HepG2 (cell line): ENCODE results near the gene COL9A3. TPM values are rescaled to one million over a fixed set of nuclear protein-coding genes. Genes with fewer than 3 reads are reported as not detected.

ENCODE experiments used
- FOXA3 ChIP-seq: IDR thresholded peaks from 2 replicates; pipeline ENCODE4 v1.6.1; 2016; ENCODE audit warnings: missing genetic modification reagents, missing compliant biosample characterization
- GABPA ChIP-seq, 2 experiments: IDR thresholded peaks; 2 replicates each; pipeline ENCODE4 v1.6.1; 2011 to 2016; ENCODE audit warnings: low read depth in 2 of 2, low read length in 1 of 2, missing biosample characterization in 1 of 2, missing genetic modification characterization in 1 of 2
- GATAD2A ChIP-seq: IDR thresholded peaks from 2 replicates; pipeline ENCODE4 v1.6.1; 2016
- GZF1 ChIP-seq: sonication (generic); formaldehyde crosslinking; IDR thresholded peaks from 2 replicates; pipeline ENCODE4 v1.5.1; 2020; ENCODE audit warnings: mild to moderate bottlenecking, missing genetic modification reagents
- HNRNPUL1 ChIP-seq: fragments of 200-400 bp; formaldehyde crosslinking; IDR thresholded peaks from 2 replicates; pipeline ENCODE4 v1.6.1; 2017; ENCODE audit warnings: low read depth, mild to moderate bottlenecking, low read length, moderate library complexity
- KLF13 ChIP-seq: sonication (generic); formaldehyde crosslinking; IDR thresholded peaks from 2 replicates; pipeline ENCODE4 v1.4.0; 2020; ENCODE audit warnings: mild to moderate bottlenecking, missing genetic modification reagents
- MEF2D ChIP-seq: sonication (generic); formaldehyde crosslinking; IDR thresholded peaks from 2 replicates; pipeline ENCODE4 v1.5.1; 2020; ENCODE audit warnings: mild to moderate bottlenecking, missing genetic modification reagents
- MTF1 ChIP-seq: sonication (generic); formaldehyde crosslinking; IDR thresholded peaks from 2 replicates; pipeline ENCODE4 v1.5.0; 2020; ENCODE audit warnings: missing genetic modification reagents
- PHB2 ChIP-seq: fragments of 450-650 bp; IDR thresholded peaks from 2 replicates; pipeline ENCODE4 v1.6.1; 2018; ENCODE audit not compliant: partially characterized antibody
- SAP130 ChIP-seq: IDR thresholded peaks from 2 replicates; pipeline ENCODE4 v1.6.1; 2016; ENCODE audit warnings: low read depth
- SKI ChIP-seq: fragments of 450-650 bp; IDR thresholded peaks from one replicate; pipeline ENCODE4 v1.6.1; 2018; ENCODE audit warnings: mild to moderate bottlenecking; ENCODE audit not compliant: partially characterized antibody
- SP1 ChIP-seq, 2 experiments: fragments of 450-650 bp in 1 of 2; sonication (generic) in 1 of 2; formaldehyde crosslinking in 1 of 2; IDR thresholded peaks; 2 replicates each; pipeline versions ENCODE4 v1.4.0 to v1.6.1; 2016 to 2020; ENCODE audit warnings: missing genetic modification reagents in 1 of 2
- TBX2 ChIP-seq: sonication (generic); formaldehyde crosslinking; IDR thresholded peaks from 2 replicates; pipeline ENCODE4 v1.5.0; 2020; ENCODE audit warnings: missing genetic modification reagents, mild to moderate bottlenecking, borderline replicate concordance
- TEAD2 ChIP-seq: sonication (generic); formaldehyde crosslinking; IDR thresholded peaks from 2 replicates; pipeline ENCODE4 v1.9.0; 2021; ENCODE audit warnings: missing genetic modification reagents
- ZMYM4 ChIP-seq: sonication (generic); formaldehyde crosslinking; IDR thresholded peaks from 2 replicates; pipeline ENCODE4 v1.8.1; 2023; ENCODE audit warnings: mild to moderate bottlenecking, missing genetic modification reagents
- ZNF484 ChIP-seq: sonication (generic); formaldehyde crosslinking; IDR thresholded peaks from 2 replicates; pipeline ENCODE4 v1.5.1; 2020; ENCODE audit warnings: mild to moderate bottlenecking, low read depth, missing genetic modification reagents, borderline replicate concordance
- ZNF614 ChIP-seq: IDR thresholded peaks from 2 replicates; pipeline ENCODE4 v1.6.1; 2018; ENCODE audit warnings: missing biosample characterization, missing genetic modification reagents, inconsistent platforms, borderline replicate concordance
- ZZZ3 ChIP-seq: sonication (generic); formaldehyde crosslinking; IDR thresholded peaks from 2 replicates; pipeline ENCODE4 v1.4.0; 2020; ENCODE audit warnings: missing genetic modification reagents, mild to moderate bottlenecking, borderline replicate concordance
- polyA plus RNA-seq, 8 experiments: library from polyadenylated mRNA; depleted of rRNA in 3 of 8; stranded (reverse) in 7 of 8; unstranded in 1 of 8; fragments of >200 nt; fragmentation: Illumina TruSeq in 4 of 8; extraction: Trizol in 4 of 8; gene quantifications; 2 replicates each; pipeline versions ENCODE4 v1.2.1 to v1.2.3, GENCODE V29; 2011 to 2016; ENCODE audit warnings: low read depth in 4 of 8, missing spikeins in 1 of 8, mixed read lengths in 1 of 8; ENCODE audit not compliant: insufficient read depth in 1 of 8
- total RNA-seq, 5 experiments: library from RNA; depleted of rRNA; stranded (reverse); fragments of >200 nt; fragmentation: Illumina TruSeq; extraction: Trizol; gene quantifications; 2 replicates each; pipeline ENCODE4 v1.2.3, GENCODE V29; 2016; ENCODE audit warnings: low read depth in 1 of 5
- TF ChIP-seq, protein P1 (sequence below): sonication (generic); formaldehyde crosslinking; IDR thresholded peaks from 2 replicates; pipeline ENCODE4 v1.5.1; 2020; ENCODE audit warnings: missing genetic modification reagents, mild to moderate bottlenecking, borderline replicate concordance
- TF ChIP-seq, protein P2 (sequence below): fragments of 450-650 bp; IDR thresholded peaks from 2 replicates; pipeline ENCODE4 v1.6.1; 2017
- TF ChIP-seq, protein P3 (sequence below): sonication (generic); formaldehyde crosslinking; conservative IDR thresholded peaks from 2 replicates; pipeline ENCODE4 v1.4.0; 2020; ENCODE audit warnings: missing genetic modification reagents
- TF ChIP-seq, protein P4 (sequence below): sonication (generic); formaldehyde crosslinking; IDR thresholded peaks from 2 replicates; pipeline ENCODE4; 2020; ENCODE audit warnings: missing genetic modification reagents, mild to moderate bottlenecking, borderline replicate concordance
- TF ChIP-seq, protein P5 (sequence below): sonication (generic); formaldehyde crosslinking; IDR thresholded peaks from 2 replicates; pipeline ENCODE4 v1.8.1; 2023; ENCODE audit warnings: missing genetic modification reagents, mild to moderate bottlenecking, borderline replicate concordance

COL9A3 gene
- total and polyA plus RNA-seq, 2 of the 13 experiments (the other 11 are each of a cell fraction or from before 2014, with no cell fraction given): 155 to 204 TPM

DNA sequence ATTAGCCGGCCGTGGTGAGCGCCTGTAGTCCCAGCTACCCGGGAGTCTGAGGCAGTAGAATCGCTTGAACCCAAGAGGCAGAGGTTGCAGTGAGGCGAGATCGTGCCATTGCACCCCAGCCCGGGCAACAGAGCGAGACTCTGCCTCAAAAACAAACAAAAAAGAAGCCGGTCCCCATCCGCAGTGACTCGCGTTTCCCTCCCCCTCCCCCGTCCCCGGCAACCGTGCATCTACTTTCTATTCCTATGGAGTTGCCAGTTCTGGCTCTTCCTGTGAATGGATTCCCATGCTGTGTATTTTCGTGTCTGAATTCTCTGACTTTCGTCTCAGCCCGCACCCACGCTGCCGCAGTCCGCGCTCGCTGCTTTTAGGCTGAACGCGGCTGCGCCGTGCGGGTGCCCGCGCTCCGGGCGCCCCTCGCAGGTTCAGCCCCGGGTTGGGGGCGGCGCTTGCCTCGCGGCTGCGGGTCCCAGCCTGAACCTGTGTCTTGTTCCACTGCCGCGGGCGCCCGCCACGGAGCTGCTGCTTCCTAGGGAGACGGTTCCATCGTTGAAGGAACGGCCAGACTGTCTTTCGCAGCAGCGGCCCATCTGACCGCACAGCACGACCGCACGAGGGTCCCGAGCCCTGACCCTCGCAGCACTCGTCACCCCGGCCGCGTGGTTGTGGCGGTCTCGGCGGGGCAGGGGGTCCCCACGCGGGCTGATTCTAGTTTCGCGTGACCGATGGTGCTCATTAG, 21.7 kb upstream of the COL9A3 start (continued):
- TF ChIP-seq, protein P1, sequence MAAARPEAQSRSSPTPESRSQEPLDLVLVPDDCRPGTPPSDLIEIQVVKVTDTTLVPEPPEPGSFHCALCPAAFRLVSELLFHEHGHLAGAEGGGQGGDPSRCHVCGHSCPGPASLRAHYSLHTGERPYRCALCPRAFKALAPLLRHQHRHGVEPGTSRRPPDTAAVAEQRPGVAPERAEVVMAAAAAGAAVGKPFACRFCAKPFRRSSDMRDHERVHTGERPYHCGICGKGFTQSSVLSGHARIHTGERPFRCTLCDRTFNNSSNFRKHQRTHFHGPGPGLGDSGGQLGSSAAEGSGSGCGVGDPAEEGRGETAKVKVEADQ (CRISPR knock-in tag): no peak; the same call in 1 of the 2 replicates
- TF ChIP-seq SKI: peak; percentile 8
- no peak for TF ChIP-seq GATAD2A (CRISPR knock-in tag)
- peak; percentile 20 for TF ChIP-seq FOXA3 (CRISPR knock-in tag)
- TF ChIP-seq ZNF614 (CRISPR knock-in tag): no peak
- TF ChIP-seq KLF13 (CRISPR knock-in tag): no peak; the same call in 1 of the 2 replicates
- peak; percentile 76 for TF ChIP-seq SAP130 (CRISPR knock-in tag)
- peak; percentile 23; the same call in 1 of the 2 replicates for TF ChIP-seq GZF1 (CRISPR knock-in tag)
- TF ChIP-seq, protein P2, sequence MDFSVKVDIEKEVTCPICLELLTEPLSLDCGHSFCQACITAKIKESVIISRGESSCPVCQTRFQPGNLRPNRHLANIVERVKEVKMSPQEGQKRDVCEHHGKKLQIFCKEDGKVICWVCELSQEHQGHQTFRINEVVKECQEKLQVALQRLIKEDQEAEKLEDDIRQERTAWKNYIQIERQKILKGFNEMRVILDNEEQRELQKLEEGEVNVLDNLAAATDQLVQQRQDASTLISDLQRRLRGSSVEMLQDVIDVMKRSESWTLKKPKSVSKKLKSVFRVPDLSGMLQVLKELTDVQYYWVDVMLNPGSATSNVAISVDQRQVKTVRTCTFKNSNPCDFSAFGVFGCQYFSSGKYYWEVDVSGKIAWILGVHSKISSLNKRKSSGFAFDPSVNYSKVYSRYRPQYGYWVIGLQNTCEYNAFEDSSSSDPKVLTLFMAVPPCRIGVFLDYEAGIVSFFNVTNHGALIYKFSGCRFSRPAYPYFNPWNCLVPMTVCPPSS: no peak
- TF ChIP-seq, protein P3, sequence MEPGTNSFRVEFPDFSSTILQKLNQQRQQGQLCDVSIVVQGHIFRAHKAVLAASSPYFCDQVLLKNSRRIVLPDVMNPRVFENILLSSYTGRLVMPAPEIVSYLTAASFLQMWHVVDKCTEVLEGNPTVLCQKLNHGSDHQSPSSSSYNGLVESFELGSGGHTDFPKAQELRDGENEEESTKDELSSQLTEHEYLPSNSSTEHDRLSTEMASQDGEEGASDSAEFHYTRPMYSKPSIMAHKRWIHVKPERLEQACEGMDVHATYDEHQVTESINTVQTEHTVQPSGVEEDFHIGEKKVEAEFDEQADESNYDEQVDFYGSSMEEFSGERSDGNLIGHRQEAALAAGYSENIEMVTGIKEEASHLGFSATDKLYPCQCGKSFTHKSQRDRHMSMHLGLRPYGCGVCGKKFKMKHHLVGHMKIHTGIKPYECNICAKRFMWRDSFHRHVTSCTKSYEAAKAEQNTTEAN (CRISPR knock-in tag): peak; percentile 55
- TF ChIP-seq TBX2 (CRISPR knock-in tag): peak; percentile 79
- no peak for TF ChIP-seq PHB2
- no peak; the same call in 1 of the 2 replicates for TF ChIP-seq ZNF484
- TF ChIP-seq, protein P4, sequence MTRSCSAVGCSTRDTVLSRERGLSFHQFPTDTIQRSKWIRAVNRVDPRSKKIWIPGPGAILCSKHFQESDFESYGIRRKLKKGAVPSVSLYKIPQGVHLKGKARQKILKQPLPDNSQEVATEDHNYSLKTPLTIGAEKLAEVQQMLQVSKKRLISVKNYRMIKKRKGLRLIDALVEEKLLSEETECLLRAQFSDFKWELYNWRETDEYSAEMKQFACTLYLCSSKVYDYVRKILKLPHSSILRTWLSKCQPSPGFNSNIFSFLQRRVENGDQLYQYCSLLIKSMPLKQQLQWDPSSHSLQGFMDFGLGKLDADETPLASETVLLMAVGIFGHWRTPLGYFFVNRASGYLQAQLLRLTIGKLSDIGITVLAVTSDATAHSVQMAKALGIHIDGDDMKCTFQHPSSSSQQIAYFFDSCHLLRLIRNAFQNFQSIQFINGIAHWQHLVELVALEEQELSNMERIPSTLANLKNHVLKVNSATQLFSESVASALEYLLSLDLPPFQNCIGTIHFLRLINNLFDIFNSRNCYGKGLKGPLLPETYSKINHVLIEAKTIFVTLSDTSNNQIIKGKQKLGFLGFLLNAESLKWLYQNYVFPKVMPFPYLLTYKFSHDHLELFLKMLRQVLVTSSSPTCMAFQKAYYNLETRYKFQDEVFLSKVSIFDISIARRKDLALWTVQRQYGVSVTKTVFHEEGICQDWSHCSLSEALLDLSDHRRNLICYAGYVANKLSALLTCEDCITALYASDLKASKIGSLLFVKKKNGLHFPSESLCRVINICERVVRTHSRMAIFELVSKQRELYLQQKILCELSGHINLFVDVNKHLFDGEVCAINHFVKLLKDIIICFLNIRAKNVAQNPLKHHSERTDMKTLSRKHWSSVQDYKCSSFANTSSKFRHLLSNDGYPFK (CRISPR knock-in tag): peak; percentile 70; the same call in 1 of the 2 replicates
- TF ChIP-seq GABPA (IDR thresholded peaks at IDR 0.05; ENCODE audit: low read depth, low read length): no peak
- no peak for TF ChIP-seq GABPA (CRISPR knock-in tag; IDR thresholded peaks at IDR 0.05; ENCODE audit: low read depth)
- TF ChIP-seq HNRNPUL1: no peak
- TF ChIP-seq TEAD2 (CRISPR knock-in tag): no peak
- peak; percentile 57; the same call in 1 of the 2 replicates for TF ChIP-seq MEF2D (CRISPR knock-in tag)
- TF ChIP-seq MTF1 (CRISPR knock-in tag): 0 out of 2 replicates have a peak, but pooled peaks have one; percentile 41
- TF ChIP-seq SP1 (IDR thresholded peaks at IDR 0.05): no peak
- TF ChIP-seq SP1 (CRISPR knock-in tag; IDR thresholded peaks at IDR 0.05): no peak; the same call in 1 of the 2 replicates
- TF ChIP-seq, protein P5, sequence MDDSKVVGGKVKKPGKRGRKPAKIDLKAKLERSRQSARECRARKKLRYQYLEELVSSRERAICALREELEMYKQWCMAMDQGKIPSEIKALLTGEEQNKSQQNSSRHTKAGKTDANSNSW (CRISPR knock-in tag): no peak
- peak; percentile 36; the same call in 1 of the 2 replicates for TF ChIP-seq ZMYM4 (CRISPR knock-in tag)
- peak; percentile 43; the same call in 1 of the 2 replicates for TF ChIP-seq ZZZ3 (CRISPR knock-in tag)
